HG03139 (cell line): ENCODE measurements around the gene GALNT10.

ENCODE experiments used
- ATAC-seq: cut with Tn5 transposase; IDR thresholded peaks from one replicate; pipeline ENCODE4 v1.9.1; 2021; ENCODE audit not compliant: unreplicated experiment

Gene GALNT10

DNA sequence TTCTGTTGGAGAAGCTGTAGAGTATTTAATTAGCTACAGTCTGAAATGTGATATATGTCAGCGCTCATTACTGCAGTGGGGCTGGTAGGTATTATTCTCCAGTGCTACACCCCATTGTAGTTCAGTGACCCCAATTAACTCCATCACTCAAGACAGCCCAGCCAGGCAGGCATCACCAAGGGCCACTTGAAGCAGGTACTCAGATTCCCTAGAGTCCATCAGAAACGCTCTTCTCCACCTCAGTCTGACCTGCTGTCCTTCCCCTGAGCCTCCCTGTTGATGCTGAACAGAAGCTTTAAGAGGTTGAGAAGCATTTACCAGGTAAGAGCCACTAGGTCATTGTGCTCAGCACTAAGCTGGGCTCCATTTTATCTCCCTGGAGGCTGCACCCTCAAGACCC lies 71.8 kb downstream of the GALNT10 start:
- ATAC-seq = no peak

DNA sequence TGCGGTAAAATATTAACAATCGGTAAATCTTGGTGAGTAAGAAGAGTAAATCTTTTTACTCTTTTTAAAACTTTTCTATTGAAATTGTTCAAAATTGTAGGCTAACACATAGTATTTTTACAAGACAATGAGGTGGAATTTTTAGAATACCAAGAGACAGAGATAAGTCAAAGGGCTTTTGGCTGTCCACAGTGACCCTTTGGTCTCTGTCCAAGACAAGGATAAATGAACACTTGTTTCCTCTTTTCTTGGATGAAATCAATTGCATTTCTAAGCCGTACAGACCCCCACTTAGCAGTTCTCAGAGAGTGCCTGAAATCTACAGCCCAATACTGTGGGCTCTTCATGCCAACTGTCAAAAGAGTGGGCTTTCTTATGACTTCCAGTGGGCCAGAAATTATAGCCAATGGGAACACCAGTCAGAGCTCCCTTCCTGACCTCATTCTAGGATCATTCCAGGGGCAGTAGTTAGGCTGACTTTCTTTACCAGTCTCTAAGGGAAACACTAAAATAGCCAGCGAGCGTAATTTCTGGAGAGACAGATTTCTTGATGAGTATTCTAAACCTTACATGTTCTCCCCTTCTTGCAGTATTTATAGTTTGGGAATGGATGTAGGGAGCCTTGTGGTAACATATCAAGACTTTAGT lies 74.1 kb downstream of the GALNT10 start:
- no peak for ATAC-seq

GRCh38 chr5:154265197-154265773 lies 74.8 kb downstream of the GALNT10 start:
- no peak for ATAC-seq

DNA sequence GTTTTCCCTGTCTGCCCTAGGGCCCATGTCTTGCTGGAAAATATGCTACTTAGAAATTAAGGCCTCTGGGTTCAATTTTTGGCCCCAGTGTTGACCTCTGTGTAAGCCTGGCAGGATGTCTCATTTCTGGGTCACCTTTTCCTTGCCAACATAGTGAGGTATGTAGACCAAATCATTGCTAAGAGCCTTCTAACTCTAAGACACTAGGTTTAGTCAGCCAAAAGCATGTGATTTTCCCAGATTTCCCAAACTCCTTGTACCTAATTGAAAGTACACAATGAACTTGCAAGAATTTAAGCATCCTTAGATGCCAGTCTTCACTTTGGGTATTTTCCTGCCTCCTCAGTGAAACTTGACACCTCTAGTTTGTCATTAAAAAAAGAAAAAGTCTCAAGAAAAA lies 77.0 kb downstream of the GALNT10 start:
- ATAC-seq = no peak

- no peak for ATAC-seq
These were observed 77.5 kb downstream of the GALNT10 start for GRCh38 chr5:154268073-154268472.

GRCh38 chr5:154269414-154269813 lies 78.9 kb downstream of the GALNT10 start:
- no peak for ATAC-seq

DNA sequence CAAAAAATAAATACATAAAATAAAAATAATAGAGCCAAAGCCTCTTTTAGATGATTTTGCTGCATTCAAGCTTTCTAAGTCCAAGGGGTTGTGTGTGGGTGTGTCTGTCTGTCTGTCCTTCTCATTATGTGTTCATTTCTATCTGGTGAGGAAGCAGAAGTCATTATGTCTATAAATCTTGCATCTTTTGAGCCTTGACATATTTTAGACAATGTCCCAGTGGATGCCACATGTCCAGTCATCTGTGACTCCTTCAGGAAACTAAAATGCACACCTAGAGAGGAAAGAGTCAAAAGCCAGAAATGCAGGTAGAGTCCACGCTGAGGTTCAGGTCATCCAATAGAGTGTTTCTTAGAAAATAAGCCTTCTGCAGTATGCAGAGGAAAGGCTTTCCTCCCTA lies 80.9 kb downstream of the GALNT10 start:
- no peak for ATAC-seq

GRCh38 chr5:154271936-154272514 lies 81.5 kb downstream of the GALNT10 start:
- ATAC-seq = no peak

GRCh38 chr5:154273028-154273617 lies 82.6 kb downstream of the GALNT10 start:
- ATAC-seq = no peak

DNA sequence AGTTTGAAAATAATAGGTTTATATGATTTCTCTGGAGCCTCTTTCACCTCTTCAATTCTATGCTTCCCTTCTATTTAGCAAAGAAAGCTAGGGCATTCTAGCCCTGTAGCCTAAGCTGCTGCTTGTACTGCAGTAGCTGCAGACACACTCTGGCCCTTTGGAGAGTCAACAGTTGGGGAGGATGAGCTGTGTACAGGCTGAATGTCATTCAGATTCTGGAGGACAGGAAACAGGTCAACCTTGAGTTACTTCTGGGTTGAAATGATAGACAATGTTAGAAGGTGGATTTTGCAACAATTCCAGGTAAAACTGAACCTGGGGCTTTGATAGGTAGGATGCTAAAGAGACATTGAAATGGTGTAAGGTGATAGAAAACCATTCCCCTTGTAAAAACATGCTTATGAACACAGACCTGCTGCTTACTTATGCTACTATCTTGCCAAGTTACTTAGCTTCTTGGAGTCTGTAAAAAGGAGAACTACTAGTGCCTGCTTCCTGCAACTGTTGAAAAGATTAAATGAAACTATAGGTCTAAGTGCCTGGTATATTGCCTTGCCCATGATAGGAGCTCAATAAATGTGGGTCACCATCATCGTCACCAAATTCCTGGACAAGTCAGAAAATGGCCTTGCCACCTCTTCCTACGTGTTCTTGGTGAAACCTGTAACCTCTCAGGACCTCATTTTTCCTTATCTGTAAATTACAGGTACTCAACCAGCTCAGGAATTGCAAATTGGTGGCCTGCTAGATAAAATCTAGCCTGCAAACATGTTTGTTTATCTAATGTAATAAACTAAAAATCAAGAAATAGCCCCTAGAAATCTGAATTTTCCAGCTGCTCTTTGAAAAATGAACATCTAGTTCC lies 83.7 kb downstream of the GALNT10 start:
- ATAC-seq = no peak

GRCh38 chr5:154274828-154275185 lies 84.3 kb downstream of the GALNT10 start:
- ATAC-seq = no peak

DNA sequence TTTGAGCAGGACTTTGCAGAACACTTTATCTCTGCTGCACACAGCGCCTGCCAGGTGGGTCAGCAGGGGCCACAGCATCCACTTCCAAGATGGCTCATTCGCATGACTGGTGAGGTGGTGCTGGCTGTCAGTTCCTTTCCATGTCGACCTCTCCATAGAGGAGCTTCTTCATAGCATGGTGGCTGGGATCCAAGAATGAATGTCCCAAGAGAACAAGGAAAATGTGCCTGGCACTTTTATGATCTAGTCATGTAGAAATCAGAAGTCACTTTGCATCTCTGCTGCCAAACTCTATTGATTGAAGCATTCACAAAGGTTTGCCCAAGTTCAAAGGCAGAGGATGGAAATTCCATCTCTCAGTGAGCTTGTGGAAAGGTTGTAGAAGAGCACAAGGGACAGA lies 85.0 kb downstream of the GALNT10 start:
- no peak for ATAC-seq

DNA sequence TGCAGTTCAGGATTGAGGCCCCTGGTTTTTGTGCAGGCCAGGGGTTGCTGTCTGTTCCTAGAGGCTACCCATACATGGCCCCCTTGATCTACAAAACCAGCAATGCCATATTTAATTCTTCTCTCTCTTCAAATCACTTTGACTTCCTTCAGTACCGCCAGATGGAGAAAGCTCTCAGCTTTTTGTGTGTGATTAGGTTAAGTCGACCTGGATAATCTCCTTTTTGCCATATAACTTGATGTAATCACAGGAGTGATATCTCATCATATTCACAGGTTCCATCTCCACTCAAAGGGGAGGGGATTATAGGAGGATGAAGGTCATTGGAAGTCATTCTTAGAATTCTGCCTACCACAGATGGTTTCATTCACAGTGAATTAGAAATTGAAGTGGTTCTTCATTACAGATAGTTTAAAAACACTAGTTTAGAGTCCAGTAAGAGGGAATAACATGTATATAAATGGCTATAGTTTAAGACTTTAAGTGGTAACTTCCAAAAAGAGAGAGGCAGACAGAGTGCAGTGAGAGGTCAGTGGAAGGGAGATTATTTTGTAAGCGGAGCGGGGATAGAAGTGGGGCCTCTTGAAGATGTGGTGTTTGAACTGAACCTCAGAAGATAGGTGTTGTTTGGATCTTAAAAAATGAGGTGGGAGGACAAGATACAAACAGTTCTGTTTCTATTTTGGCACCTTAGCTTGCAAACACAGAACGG lies 85.9 kb downstream of the GALNT10 start:
- ATAC-seq = no peak

DNA sequence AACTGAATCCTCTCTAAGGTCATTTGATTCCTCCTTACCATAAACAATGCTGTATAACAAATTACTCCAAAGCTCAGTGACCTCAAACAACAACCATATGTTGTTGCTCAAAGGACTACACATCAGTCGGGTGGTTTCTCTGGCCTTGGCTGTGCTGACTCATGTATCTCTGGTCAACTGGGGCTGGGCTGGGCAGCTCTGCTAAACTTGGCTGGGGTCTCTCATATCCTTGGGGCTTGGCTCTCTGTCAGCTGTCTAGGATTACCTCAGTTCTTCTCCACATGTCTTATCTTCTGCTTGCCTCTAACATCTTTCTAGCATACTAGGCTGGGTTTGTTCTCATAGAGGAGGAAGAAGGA lies 86.4 kb downstream of the GALNT10 start:
- no peak for ATAC-seq

GRCh38 chr5:154277499-154277898 lies 87.0 kb downstream of the GALNT10 start:
- ATAC-seq = no peak

GRCh38 chr5:154278186-154278585 lies 87.7 kb downstream of the GALNT10 start:
- ATAC-seq = no peak

- ATAC-seq = peak; percentile 55
These were observed 88.4 kb downstream of the GALNT10 start for GRCh38 chr5:154278908-154279307.

GRCh38 chr5:154284433-154284832 lies 93.9 kb downstream of the GALNT10 start:
- peak; percentile 75 for ATAC-seq

- ATAC-seq = no peak
These were observed 95.3 kb downstream of the GALNT10 start for GRCh38 chr5:154285661-154286408.

DNA sequence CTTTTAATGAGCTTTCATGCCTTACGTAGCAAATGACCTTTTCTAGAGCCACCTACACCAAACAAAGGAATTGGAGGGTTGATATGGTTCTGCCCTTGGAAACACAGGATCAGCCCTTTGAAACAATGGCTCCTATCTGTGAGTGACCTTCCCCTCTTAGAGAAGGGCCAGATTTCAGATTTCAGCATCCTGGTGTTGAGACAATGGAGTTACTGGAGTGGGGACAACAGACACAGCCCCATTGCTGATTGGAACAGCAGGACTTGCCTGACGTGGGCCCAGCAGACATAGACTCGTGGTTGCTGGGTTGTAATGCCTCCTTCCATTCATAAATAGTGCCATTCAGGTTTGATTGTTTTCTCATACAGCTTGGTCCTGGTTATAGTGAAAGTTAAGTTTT lies 96.0 kb downstream of the GALNT10 start:
- ATAC-seq = no peak
